ENCODE measurements around the gene AGO3.

DNA sequence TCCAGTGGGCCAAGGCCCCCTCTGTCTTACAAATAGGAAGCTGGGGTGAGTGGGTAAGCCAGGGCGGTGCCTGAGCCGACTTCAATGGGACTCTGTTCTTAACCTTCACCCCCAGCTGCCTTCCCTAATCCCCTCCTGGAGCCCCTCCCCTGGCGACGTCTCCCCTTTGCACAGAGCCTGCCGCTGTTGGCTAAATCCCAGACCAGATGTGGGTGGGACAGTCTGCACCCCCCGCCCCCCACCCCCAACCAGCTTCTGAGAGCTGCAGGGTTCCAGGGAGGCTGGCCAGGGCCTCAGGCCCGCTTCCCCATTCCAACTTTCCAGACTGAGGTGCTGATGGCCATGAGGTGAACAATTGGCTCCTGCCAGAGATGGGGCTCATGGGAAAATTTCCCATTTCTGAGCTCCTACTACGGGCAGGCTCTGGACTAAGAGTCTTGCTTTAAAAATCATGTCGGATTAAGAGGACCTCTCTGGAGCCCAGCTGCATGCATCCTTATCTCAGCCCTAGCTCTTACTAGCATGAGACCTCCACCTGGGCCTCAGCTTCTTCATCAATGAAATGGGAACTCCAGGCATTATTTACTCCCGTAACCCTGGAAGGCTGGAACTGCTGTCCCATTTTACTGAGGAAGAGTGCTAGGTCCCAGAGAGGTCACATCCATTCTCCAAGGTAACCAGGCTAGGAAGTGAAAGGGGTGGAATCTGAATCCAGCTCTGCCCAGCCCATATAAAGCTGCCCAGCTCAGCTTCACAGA, 187.7 kb downstream of the AGO3 start:
- TF ChIP-seq, protein P1, sequence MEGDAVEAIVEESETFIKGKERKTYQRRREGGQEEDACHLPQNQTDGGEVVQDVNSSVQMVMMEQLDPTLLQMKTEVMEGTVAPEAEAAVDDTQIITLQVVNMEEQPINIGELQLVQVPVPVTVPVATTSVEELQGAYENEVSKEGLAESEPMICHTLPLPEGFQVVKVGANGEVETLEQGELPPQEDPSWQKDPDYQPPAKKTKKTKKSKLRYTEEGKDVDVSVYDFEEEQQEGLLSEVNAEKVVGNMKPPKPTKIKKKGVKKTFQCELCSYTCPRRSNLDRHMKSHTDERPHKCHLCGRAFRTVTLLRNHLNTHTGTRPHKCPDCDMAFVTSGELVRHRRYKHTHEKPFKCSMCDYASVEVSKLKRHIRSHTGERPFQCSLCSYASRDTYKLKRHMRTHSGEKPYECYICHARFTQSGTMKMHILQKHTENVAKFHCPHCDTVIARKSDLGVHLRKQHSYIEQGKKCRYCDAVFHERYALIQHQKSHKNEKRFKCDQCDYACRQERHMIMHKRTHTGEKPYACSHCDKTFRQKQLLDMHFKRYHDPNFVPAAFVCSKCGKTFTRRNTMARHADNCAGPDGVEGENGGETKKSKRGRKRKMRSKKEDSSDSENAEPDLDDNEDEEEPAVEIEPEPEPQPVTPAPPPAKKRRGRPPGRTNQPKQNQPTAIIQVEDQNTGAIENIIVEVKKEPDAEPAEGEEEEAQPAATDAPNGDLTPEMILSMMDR (IDR thresholded peaks at IDR 0.05): no peak
- TF ChIP-seq POLR2AphosphoS5 (IDR thresholded peaks at IDR 0.05): no peak
- TF ChIP-seq POLR2A (IDR thresholded peaks at IDR 0.05): no peak
- no peak for TF ChIP-seq EP300 (IDR thresholded peaks at IDR 0.05)

Data from suprapubic skin (tissue), 4 donors.